HG03439 (cell line): Measurements from ENCODE around the gene HOXA2.

Experiments used
- ATAC-seq: cut with Tn5 transposase; IDR thresholded peaks from one replicate; pipeline ENCODE4 v1.9.1; 2021; ENCODE audit warnings: mild to moderate bottlenecking, moderate library complexity; ENCODE audit not compliant: unreplicated experiment

HOXA2 gene

DNA sequence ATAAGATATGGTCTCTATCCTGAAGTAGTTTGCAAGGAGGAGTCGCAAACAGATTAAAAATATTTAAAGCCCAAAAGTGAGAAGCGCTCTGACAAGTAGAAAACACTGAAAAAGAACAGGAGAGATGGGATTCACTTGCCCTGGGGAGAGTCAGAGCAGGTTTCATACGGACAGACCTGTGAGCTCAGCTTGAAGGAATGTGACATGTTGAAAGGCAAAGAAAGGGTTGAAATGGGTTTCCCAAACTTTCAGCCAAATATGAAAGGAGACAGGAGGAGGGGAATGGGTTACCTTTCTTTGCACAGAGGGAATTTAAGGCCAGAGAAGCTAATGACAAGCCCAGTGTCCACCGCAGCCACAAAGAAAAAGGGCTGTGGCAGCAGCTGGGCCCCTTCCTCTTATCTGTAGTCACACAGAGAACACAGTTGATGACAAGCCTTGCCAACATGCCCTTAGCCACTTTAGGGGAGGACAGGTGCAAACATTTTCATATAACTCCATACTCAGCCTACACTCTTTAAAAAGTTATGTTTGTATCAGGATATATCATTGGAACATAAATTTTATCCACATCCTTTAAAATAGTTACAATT is 21.5 kb downstream of the HOXA2 start:
- no peak for ATAC-seq

- no peak for ATAC-seq
These were observed 23.1 kb downstream of the HOXA2 start for GRCh38 chr7:27079234-27079975.

- ATAC-seq, result no peak
These were observed 23.8 kb downstream of the HOXA2 start for GRCh38 chr7:27078616-27079233.

- ATAC-seq, result no peak
These were observed 29.4 kb downstream of the HOXA2 start for GRCh38 chr7:27073076-27073475.

DNA sequence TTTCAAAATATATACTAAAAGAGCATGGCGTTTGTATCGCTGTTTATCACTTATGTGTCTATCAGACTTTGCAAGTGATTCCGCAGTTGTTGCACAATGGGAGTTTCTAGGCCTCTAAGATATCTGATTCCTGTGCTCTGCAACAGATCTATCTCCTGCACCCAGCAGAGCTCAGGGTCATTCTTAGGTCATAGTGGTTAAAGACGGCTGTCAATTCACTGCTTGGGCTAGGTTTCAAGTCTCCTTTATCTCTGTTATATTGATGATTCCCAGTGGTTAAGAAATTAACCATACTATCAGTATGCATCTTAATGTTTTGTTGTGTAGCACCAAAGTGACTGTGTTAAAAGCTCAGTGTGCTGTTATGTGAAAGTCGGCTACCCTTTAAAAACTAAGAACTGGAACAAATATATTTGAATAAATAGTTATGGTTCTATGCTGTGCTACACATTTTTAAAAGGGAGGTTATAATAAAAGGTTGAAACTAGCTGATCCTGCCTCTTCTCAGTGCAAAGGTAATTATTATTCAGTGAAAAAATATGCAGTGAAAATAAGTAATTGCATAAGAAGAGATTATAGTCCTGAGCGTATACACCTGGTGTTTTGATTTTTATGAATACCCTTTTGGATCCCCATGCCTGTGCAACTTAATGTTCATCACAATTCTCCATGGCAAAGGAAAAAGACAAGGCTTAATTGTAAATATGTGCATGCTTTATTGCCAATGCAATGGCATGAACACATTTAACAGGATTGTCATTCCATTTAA is 30.7 kb downstream of the HOXA2 start:
- no peak for ATAC-seq

- ATAC-seq, result no peak
These were observed 34.2 kb downstream of the HOXA2 start for GRCh38 chr7:27068259-27068658.

DNA sequence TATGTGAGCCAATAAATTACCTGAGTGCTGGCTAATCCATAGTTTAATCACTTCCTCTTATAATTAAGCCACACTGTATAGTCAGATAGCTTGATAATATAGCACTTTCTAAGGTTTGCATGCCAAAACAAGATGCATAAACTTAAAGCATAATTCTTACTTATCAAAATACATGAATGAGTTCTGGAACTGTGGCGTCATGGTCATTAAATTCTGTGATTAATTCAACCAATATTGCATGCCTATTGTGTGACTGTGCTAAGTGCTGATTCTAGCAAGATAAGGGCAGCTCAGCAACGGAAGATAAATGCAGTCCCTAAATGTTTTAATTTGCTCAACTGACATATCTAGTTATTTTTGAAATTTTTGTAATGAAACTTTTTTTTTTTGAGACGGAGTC is 36.3 kb downstream of the HOXA2 start:
- no peak for ATAC-seq

- ATAC-seq, result no peak
These were observed 36.8 kb downstream of the HOXA2 start for GRCh38 chr7:27065709-27066108.

DNA sequence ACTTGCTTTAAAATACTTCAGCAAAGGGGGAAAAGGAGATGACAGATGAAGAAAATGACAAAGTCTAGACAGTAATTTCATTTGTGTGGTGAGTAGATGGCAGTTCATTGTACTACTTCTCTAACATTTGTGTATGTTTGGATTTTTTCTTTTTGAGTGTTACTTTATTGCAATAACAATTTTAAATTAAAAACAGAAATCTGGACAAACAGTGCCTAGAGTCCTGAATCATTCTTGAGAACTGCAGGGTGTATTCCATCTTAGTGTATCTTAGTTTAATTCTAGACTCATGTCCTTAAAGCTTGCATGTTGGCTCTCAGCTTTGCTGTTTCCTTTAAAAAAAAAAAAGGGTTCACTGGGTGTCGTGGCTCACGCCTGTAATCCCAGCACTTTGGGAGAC is 37.8 kb downstream of the HOXA2 start:
- no peak for ATAC-seq

- no peak for ATAC-seq
These were observed 38.3 kb downstream of the HOXA2 start for GRCh38 chr7:27064159-27064558.

DNA sequence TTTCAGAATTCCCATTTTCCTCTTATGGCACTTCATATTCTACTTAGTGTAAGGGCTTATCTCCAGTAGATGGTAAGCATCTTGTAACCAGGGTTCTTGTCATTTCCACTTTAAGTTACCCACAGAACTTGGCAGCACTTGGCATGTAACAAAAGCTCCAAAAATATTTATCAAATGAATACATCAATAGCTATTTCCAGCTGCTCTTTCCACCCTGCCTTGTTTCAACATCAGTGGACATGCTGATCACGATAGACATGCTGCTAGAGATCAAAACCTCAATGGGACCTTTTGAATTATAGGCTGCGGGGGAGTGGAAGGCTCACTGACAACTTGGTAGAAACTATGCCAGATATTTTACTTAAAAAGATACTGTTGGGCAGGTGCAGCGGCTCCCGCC is 39.5 kb downstream of the HOXA2 start:
- ATAC-seq, result no peak

GRCh38 chr7:27053153-27053552 is 49.3 kb downstream of the HOXA2 start:
- no peak for ATAC-seq

DNA sequence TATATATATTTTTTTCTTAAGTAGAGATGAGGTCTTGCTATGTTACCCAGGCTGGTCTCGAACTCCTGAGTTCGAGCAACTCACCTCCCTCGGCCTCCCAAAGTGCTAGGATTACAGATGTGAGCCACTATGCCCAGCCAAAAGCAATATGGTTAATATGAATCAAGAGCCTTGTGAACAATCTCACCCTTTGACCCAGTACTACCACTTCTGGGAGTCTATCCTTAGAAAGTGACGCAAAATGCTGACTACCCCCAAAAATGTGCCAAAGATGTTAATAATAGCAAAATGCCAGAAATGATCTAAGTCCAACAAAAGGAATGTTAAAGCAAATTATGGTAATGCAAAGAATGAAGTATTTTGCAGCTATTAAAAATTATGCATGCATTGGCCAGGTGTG is 51.0 kb downstream of the HOXA2 start:
- ATAC-seq, result no peak
